LNCAP (cell line): Measurements from ENCODE around the gene B3GNT7.

ENCODE experiments used
- CTCF ChIP-seq: fragments of 450-650 bp; IDR thresholded peaks from 2 replicates; pipeline ENCODE4 v1.5.1; 2017; ENCODE audit warnings: mild to moderate bottlenecking

The B3GNT7 gene

GRCh38 chr2:231391981-231392380, 3.5 kb upstream of the B3GNT7 start:
- TF ChIP-seq CTCF = no peak

- no peak for TF ChIP-seq CTCF
These were observed 2.9 kb upstream of the B3GNT7 start for GRCh38 chr2:231392431-231393148.

GRCh38 chr2:231393149-231394131, 2.1 kb upstream of the B3GNT7 start:
- TF ChIP-seq CTCF = no peak

- no peak; the same call in 1 of the 2 replicates for TF ChIP-seq CTCF
These were observed 1.0 kb upstream of the B3GNT7 start for GRCh38 chr2:231394211-231395141.

- TF ChIP-seq CTCF = no peak
These were observed 730 bp downstream of the B3GNT7 start for GRCh38 chr2:231396058-231396821.

- no peak for TF ChIP-seq CTCF
These were observed 1.8 kb downstream of the B3GNT7 start for GRCh38 chr2:231397011-231397927.
